ENCODE measurements around the gene TMEM8B.
"Not testable (repeated sequence)": the region's sequence is repeated elsewhere in the genome, so short reads cannot be mapped to it uniquely, and the experiment has no call there.

TMEM8B gene

GRCh38 chr9:35909274-35909673 is 80.2 kb downstream of the TMEM8B start, which contains the start of gene SPAAR:
SPAAR (plus strand) TSS chr9:35909490; CDS start chr9:35910464, 974 bp downstream.
- DNase-seq = no peak

- DNase-seq = no peak
Observed at GRCh38 chr9:35909687-35910612, 80.9 kb downstream of the TMEM8B start.

GRCh38 chr9:35910613-35911359 is 81.8 kb downstream of the TMEM8B start:
- DNase-seq = peak in 1 of 4 experiments; percentile 20

- DNase-seq = no peak
Observed at GRCh38 chr9:35911690-35912089, 82.7 kb downstream of the TMEM8B start.

GRCh38 chr9:35912791-35913400 is 83.9 kb downstream of the TMEM8B start:
- DNase-seq = no peak

- not testable (repeated sequence) for DNase-seq
Observed at GRCh38 chr9:35913429-35913828, 84.4 kb downstream of the TMEM8B start.

GRCh38 chr9:35914301-35914807 is 85.3 kb downstream of the TMEM8B start:
- no peak for DNase-seq
